Neural cell (in vitro differentiated cells): ENCODE data around the gene HNRNPAB. TPM values are rescaled to one million over a fixed set of nuclear protein-coding genes. Genes with fewer than 3 reads are reported as not detected.

Source experiments
- H2AFZ ChIP-seq: fragments of 200-600, 300-800 bp; sonication (generic), shearing (Covaris generic); 2 replicates; pipeline ENCODE4 v1.6.0; 2014; ENCODE audit warnings: low read depth, mild to moderate bottlenecking, antibody characterized with exemption, low read length, moderate library complexity
- H3F3A ChIP-seq: fragments of 200-600 bp; shearing (Covaris generic); 2 replicates; pipeline ENCODE4 v1.6.1; 2016; ENCODE audit warnings: mild to moderate bottlenecking, moderate library complexity, mixed read lengths, antibody characterized with exemption, low read length; ENCODE audit not compliant: insufficient read depth, poor library complexity, severe bottlenecking
- H3K27ac ChIP-seq: fragments of 200-600, 300-800 bp; sonication (generic), shearing (Covaris generic); 2 replicates; pipeline ENCODE4 v1.5.1; 2014; ENCODE audit warnings: mild to moderate bottlenecking, low read length, moderate library complexity
- H3K27me3 ChIP-seq: fragments of 300-800, 200-600 bp; sonication (generic), shearing (Covaris generic); 2 replicates; pipeline ENCODE4 v1.6.0; 2014; ENCODE audit warnings: mild to moderate bottlenecking, low read depth, low read length, moderate library complexity; ENCODE audit not compliant: insufficient read depth
- H3K36me3 ChIP-seq: fragments of 300-800, 200-600 bp; sonication (generic), shearing (Covaris generic); 2 replicates; pipeline ENCODE4 v1.5.1; 2014; ENCODE audit warnings: mild to moderate bottlenecking, antibody characterized with exemption, low read length, moderate library complexity; ENCODE audit not compliant: insufficient read depth
- H3K4me2 ChIP-seq: fragments of 300-800, 200-600 bp; sonication (generic), shearing (Covaris generic); 2 replicates; pipeline ENCODE4 v1.6.0; 2014; ENCODE audit warnings: mild to moderate bottlenecking, low read length
- H3K4me3 ChIP-seq: fragments of 300-800, 200-600 bp; sonication (generic), shearing (Covaris generic); 2 replicates; pipeline ENCODE4 v1.5.1; 2014; ENCODE audit warnings: mild to moderate bottlenecking, low read length, moderate library complexity
- H3K79me2 ChIP-seq: fragments of 200-600 bp; shearing (Covaris generic); replicated peaks from 2 replicates; pipeline ENCODE4 v1.6.0; 2014; ENCODE audit warnings: mild to moderate bottlenecking, low read length, moderate library complexity; ENCODE audit not compliant: insufficient read depth
- H3K9ac ChIP-seq: fragments of 300-800, 200-600 bp; sonication (generic), shearing (Covaris generic); 2 replicates; pipeline ENCODE4 v1.6.1; 2016; ENCODE audit warnings: mild to moderate bottlenecking, low read length, mixed read lengths
- H3K9me2 ChIP-seq: fragments of 200-600 bp; shearing (Covaris generic); 2 replicates; pipeline ENCODE4 v1.6.1; 2016; ENCODE audit warnings: mild to moderate bottlenecking, low read length, mixed read lengths; ENCODE audit not compliant: insufficient read depth
- H3K9me3 ChIP-seq: fragments of 200-600, 300-800 bp; sonication (generic), shearing (Covaris generic); 2 replicates; pipeline ENCODE4 v1.6.1; 2016; ENCODE audit warnings: mild to moderate bottlenecking, mixed run types, low read length, moderate library complexity, mixed read lengths
- H4K20me1 ChIP-seq: fragments of 200-600 bp; shearing (Covaris generic); 2 replicates; pipeline ENCODE4 v1.6.1; 2016; ENCODE audit warnings: mild to moderate bottlenecking, mixed run types; ENCODE audit not compliant: insufficient read depth
- EP300 ChIP-seq: fragments of 450-650 bp; conservative IDR thresholded peaks from 2 replicates; pipeline ENCODE4 v1.6.1; 2014; ENCODE audit warnings: antibody characterized with exemption, mild to moderate bottlenecking, moderate library complexity; ENCODE audit not compliant: poor library complexity, severe bottlenecking
- EZH2 ChIP-seq: fragments of 200-600, 300-800 bp; shearing (Covaris generic), sonication (generic); IDR thresholded peaks from 2 replicates; pipeline ENCODE4 v1.6.1; 2014; ENCODE audit warnings: antibody characterized with exemption, low read length, borderline replicate concordance, mild to moderate bottlenecking; ENCODE audit not compliant: insufficient read depth, poor library complexity, severe bottlenecking
- MXI1 ChIP-seq: fragments of 450-650 bp; conservative IDR thresholded peaks from 2 replicates; pipeline ENCODE4 v1.6.1; 2014; ENCODE audit warnings: antibody characterized with exemption, mild to moderate bottlenecking; ENCODE audit not compliant: poor library complexity, severe bottlenecking
- POLR2AphosphoS5 ChIP-seq: IDR thresholded peaks from 2 replicates; pipeline ENCODE4 v1.6.1; 2012
- RAD21 ChIP-seq: fragments of 450-650 bp; conservative IDR thresholded peaks from 2 replicates; pipeline ENCODE4 v1.6.1; 2014; ENCODE audit warnings: antibody characterized with exemption, mild to moderate bottlenecking, moderate library complexity
- SMC3 ChIP-seq: fragments of 450-650 bp; conservative IDR thresholded peaks from 2 replicates; pipeline ENCODE4 v1.6.1; 2014; ENCODE audit warnings: antibody characterized with exemption, mild to moderate bottlenecking, moderate library complexity; ENCODE audit not compliant: poor library complexity
- TAF1 ChIP-seq: IDR thresholded peaks from 2 replicates; pipeline ENCODE4 v1.6.1; 2012; ENCODE audit warnings: low read depth
- polyA plus RNA-seq: library from polyadenylated mRNA; depleted of rRNA; stranded (reverse); fragments of >200 nt; gene quantifications from 2 replicates; pipeline ENCODE4 v1.2.3, GENCODE V29; 2014
- TF ChIP-seq, protein P1 (sequence below): fragments of 450-650 bp; IDR thresholded peaks from 2 replicates; pipeline ENCODE4 v1.5.1; 2014; ENCODE audit warnings: antibody characterized with exemption, mild to moderate bottlenecking, moderate library complexity; ENCODE audit not compliant: poor library complexity, severe bottlenecking
- TF ChIP-seq, protein P2 (sequence below): IDR thresholded peaks from 2 replicates; pipeline ENCODE4 v1.6.1; 2012; ENCODE audit warnings: borderline replicate concordance

Gene HNRNPAB
- polyA plus RNA-seq, 1 donor from 2014 or later: 129 TPM

DNA sequence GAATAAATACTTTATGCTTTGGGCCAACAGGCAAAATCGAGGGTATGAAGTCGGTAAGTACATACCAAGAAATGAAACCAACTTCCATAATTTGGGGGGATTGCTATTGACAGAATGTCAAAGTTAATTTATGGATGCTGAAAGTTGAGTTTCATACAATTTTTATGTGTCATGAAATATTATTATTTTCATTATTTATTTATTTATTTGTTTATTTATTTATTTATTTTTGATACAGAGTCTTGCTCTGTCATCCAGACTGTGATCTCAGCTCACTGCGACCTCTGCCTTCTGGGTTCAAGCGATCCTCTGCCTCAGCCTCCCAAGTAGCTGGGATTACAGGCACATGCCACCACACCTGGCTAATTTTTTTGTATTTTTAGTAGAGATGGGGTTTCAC lies 12.7 kb upstream of the HNRNPAB start:
- Histone ChIP-seq H3K4me3 (no peak overlapping the region), H3K9me2 (no peaks in the 10 kb centered on the region), H3K27ac (no peak overlapping the region), H3K4me2 (no peak overlapping the region), H3K27me3 (no peaks in the 10 kb centered on the region), H3K9me3 (no peaks in the 10 kb centered on the region), H3K36me3 (no peaks in the 10 kb centered on the region), H2AFZ (no peak overlapping the region), H3K9ac (no peak overlapping the region), H3F3A (no peaks in the 10 kb centered on the region), H4K20me1 (no peaks in the 10 kb centered on the region), H3K79me2 (no peaks in the 10 kb centered on the region)
- TF ChIP-seq MXI1 (no peak), RAD21 (no peak), POLR2AphosphoS5 (no peak), SMC3 (no peak), TAF1 (no peak), EP300 (no peak), EZH2 (no peak)
- TF ChIP-seq, protein P1, sequence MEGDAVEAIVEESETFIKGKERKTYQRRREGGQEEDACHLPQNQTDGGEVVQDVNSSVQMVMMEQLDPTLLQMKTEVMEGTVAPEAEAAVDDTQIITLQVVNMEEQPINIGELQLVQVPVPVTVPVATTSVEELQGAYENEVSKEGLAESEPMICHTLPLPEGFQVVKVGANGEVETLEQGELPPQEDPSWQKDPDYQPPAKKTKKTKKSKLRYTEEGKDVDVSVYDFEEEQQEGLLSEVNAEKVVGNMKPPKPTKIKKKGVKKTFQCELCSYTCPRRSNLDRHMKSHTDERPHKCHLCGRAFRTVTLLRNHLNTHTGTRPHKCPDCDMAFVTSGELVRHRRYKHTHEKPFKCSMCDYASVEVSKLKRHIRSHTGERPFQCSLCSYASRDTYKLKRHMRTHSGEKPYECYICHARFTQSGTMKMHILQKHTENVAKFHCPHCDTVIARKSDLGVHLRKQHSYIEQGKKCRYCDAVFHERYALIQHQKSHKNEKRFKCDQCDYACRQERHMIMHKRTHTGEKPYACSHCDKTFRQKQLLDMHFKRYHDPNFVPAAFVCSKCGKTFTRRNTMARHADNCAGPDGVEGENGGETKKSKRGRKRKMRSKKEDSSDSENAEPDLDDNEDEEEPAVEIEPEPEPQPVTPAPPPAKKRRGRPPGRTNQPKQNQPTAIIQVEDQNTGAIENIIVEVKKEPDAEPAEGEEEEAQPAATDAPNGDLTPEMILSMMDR: no peak
- TF ChIP-seq, protein P2, sequence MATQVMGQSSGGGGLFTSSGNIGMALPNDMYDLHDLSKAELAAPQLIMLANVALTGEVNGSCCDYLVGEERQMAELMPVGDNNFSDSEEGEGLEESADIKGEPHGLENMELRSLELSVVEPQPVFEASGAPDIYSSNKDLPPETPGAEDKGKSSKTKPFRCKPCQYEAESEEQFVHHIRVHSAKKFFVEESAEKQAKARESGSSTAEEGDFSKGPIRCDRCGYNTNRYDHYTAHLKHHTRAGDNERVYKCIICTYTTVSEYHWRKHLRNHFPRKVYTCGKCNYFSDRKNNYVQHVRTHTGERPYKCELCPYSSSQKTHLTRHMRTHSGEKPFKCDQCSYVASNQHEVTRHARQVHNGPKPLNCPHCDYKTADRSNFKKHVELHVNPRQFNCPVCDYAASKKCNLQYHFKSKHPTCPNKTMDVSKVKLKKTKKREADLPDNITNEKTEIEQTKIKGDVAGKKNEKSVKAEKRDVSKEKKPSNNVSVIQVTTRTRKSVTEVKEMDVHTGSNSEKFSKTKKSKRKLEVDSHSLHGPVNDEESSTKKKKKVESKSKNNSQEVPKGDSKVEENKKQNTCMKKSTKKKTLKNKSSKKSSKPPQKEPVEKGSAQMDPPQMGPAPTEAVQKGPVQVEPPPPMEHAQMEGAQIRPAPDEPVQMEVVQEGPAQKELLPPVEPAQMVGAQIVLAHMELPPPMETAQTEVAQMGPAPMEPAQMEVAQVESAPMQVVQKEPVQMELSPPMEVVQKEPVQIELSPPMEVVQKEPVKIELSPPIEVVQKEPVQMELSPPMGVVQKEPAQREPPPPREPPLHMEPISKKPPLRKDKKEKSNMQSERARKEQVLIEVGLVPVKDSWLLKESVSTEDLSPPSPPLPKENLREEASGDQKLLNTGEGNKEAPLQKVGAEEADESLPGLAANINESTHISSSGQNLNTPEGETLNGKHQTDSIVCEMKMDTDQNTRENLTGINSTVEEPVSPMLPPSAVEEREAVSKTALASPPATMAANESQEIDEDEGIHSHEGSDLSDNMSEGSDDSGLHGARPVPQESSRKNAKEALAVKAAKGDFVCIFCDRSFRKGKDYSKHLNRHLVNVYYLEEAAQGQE: no peak

DNA sequence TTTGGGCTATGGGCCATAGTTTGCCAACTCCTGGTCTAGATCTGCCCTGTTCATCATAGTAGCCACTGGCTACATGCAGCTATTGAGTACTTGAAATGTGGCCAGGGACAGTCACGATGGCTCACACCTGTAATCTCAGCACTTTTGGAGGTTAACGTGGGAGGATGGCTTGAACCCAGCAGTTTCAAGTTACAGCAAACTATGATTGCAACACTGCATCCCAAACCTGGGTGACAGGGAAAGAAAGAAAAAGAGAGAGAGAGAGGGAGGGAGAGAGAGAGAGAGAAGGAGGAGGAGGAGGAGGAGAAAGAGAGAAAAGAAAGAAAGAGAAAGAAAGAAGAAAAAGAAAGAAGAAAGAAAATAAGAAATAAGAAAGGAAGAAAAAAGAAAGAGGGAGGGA lies 12.1 kb upstream of the HNRNPAB start:
- Histone ChIP-seq H3K79me2 (no peaks in the 10 kb centered on the region), H3K27ac (no peak overlapping the region), H4K20me1 (no peaks in the 10 kb centered on the region), H3F3A (no peaks in the 10 kb centered on the region), H3K27me3 (no peaks in the 10 kb centered on the region), H3K9me3 (no peaks in the 10 kb centered on the region), H3K36me3 (no peaks in the 10 kb centered on the region), H2AFZ (no peak overlapping the region), H3K4me2 (no peak overlapping the region), H3K9ac (no peak overlapping the region), H3K9me2 (no peaks in the 10 kb centered on the region), H3K4me3 (no peak overlapping the region)
- TF ChIP-seq, protein P1: no peak
- TF ChIP-seq MXI1 (no peak), POLR2AphosphoS5 (no peak), RAD21 (no peak), EP300 (no peak), SMC3 (no peak), EZH2 (no peak), TAF1 (no peak)
- TF ChIP-seq, protein P2: no peak
